Upper lobe of left lung (tissue), 6 donors: ENCODE results near the gene KLHDC8A. TPM values are rescaled to one million over a fixed set of nuclear protein-coding genes. Genes with fewer than 3 reads are reported as not detected.
A peak's percentile ranks its signal among the peaks of the same experiment; 100 is the strongest.

Experiments
- ATAC-seq, 2 donors: fragments of 200-7000 bp; cut with Tn5 transposase; one replicate each; pipeline ENCODE4 v1.9.1; 2022; ENCODE audit warnings: mild to moderate bottlenecking in 2 of 2, moderate library complexity in 2 of 2; ENCODE audit not compliant: low FRiP score in 2 of 2
- DNase-seq, 2 donors: peaks; one replicate each; pipeline ENCODE4 v3.0.0-alpha.2; 2019 to 2020
- H3K27ac ChIP-seq, 4 donors: fragments of 200-600 bp; sonication (generic); one replicate each; pipeline ENCODE4 v1.5.1; 2016 to 2019
- H3K27me3 ChIP-seq, 4 donors: fragments of 200-600 bp; sonication (generic); one replicate each; pipeline ENCODE4 v1.5.1; 2017 to 2019
- H3K36me3 ChIP-seq, 4 donors: fragments of 200-600 bp; sonication (generic); one replicate each; pipeline ENCODE4 v1.5.1; 2016 to 2019
- H3K4me1 ChIP-seq, 4 donors: fragments of 200-600 bp; sonication (generic); one replicate each; pipeline ENCODE4 v1.5.1; 2018 to 2019
- H3K4me3 ChIP-seq, 4 donors: fragments of 200-600 bp; sonication (generic); one replicate each; pipeline ENCODE4 v1.5.1; 2017 to 2019; ENCODE audit warnings: mild to moderate bottlenecking in 2 of 4, moderate library complexity in 1 of 4
- H3K9me3 ChIP-seq, 4 donors: fragments of 200-600 bp; sonication (generic); one replicate each; pipeline ENCODE4 v1.5.1; 2018 to 2019
- CTCF ChIP-seq, 6 experiments: fragments of 450-650 bp in 4 of 6; fragments of 200-600 bp in 2 of 6; sonication (generic) in 2 of 6; IDR thresholded peaks; one replicate each; pipeline ENCODE4 v1.5.1; 2016 to 2019; ENCODE audit warnings: antibody characterized with exemption in 6 of 6
- EP300 ChIP-seq, 4 donors: sonication (generic); formaldehyde crosslinking; IDR thresholded peaks; one replicate each; pipeline ENCODE4 v1.5.1; 2017; ENCODE audit warnings: antibody characterized with exemption in 4 of 4, control low read depth in 2 of 4
- POLR2A ChIP-seq, 4 donors: fragments of 450-650 bp; IDR thresholded peaks; one replicate each; pipeline ENCODE4 v1.5.1; 2016 to 2017; ENCODE audit warnings: antibody characterized with exemption in 4 of 4, mild to moderate bottlenecking in 2 of 4
- POLR2AphosphoS5 ChIP-seq, 2 donors: sonication (generic); formaldehyde crosslinking; IDR thresholded peaks; one replicate each; pipeline ENCODE4 v1.5.1; 2017; ENCODE audit warnings: antibody characterized with exemption in 2 of 2
- WGBS, 2 donors: methylation state at CpG; one replicate each; pipeline ENCODE4 v1.1.5; 2017 to 2018; 5-methylcytosine and 5-hydroxymethylcytosine counted together
- total RNA-seq, 6 donors: library from RNA; depleted of rRNA in 4 of 6; stranded (reverse); fragments of >200 nt in 4 of 6; gene quantifications; one replicate each; pipeline versions ENCODE4 v1.1.0 to v1.2.1, GENCODE V29; 2016 to 2021
- donor health status: DM: no; HTN: no; CAD: no; lungs with moderate emphysema.
- donor health status: DM: no; HTN: yes; CAD: no; lungs with severe emphysema.

Gene KLHDC8A
- total RNA-seq, 6 donors from 2014 or later, result 0.34 to 1.7 (median 0.37) TPM; not detected in 3

DNA sequence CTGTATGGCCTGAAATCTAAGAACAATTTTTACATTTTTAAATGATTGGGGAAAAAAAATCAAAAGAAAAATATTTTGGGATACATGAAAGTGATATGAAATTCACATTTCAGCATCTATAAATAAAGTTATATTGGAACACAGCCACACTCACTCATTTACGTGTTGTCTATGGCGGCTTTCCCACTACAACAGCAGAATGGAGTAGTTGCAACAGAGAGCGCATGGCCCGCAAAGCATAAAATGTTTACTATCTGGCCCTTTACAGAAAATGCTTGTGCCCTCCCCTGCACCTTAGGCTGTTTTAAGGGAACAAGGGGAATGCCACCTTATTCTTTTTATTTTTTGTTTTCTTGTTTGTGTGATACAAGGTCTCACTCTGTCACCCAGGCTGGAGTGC is 3.5 kb downstream of the KLHDC8A start:
- Histone ChIP-seq H3K4me3 (no peak overlapping the region), H3K9me3 (no peaks in the 10 kb centered on the region), H3K27ac (no peak overlapping the region), H3K27me3 (no peaks in the 10 kb centered on the region), H3K4me1 (peaks cover 0 to 15% (median 1%) of the 10 kb centered on the region in 4 donors), H3K36me3 (no peaks in the 10 kb centered on the region)
- 73 to 82% methylated on average over 4 of the region's 4 CpGs for WGBS, 2 donors
- ATAC-seq, result no peak
- DNase-seq, result no peak
- no peak for TF ChIP-seq POLR2AphosphoS5 (IDR thresholded peaks at IDR 0.05)
- TF ChIP-seq POLR2A (IDR thresholded peaks at IDR 0.05), result no peak
- no peak for TF ChIP-seq CTCF (IDR thresholded peaks at IDR 0.05)
- no peak for TF ChIP-seq EP300 (IDR thresholded peaks at IDR 0.05)

DNA sequence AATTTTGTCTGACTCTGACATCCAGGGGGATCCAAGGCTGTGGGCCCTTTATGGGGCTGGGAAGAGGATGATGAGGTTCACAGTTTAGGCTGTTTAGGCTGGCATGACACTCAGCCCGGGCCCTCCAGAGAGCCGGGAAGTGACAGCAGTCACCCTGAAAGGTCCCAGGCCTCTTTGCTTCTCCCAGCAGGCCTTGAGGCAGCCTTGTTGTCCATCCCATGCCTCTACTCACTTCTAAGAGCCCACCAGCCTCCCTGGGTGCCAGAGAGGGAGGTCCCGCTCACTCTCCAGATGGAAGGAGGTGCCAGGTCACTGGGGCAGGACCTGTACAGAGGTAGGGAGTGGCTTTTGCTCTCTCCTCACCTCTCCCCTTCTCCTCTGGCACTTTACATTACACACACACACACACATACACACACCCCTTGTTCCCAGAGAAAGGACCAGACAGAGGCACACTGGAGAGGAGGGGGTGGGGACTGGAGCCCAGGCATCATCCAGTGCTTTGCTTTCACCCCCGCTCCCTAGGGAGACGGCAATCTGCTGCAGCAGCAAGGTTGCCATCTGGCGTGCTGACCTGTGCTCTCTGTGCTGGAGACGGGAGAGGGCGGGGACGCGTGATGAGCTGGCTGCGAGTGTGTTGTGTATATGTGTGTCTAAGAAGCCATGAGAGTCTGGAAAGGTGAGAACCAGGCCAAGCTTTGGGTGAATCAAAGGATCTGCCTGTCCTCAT is 4.6 kb downstream of the KLHDC8A start:
- WGBS, 2 donors, result 94 to 95% methylated on average over 10 to 11 of the region's 11 CpGs
- Histone ChIP-seq H3K4me3 (no peak overlapping the region), H3K9me3 (no peaks in the 10 kb centered on the region), H3K27ac (no peak overlapping the region), H3K27me3 (no peaks in the 10 kb centered on the region), H3K4me1 (peaks cover 0 to 15% (median 1%) of the 10 kb centered on the region in 4 donors), H3K36me3 (no peaks in the 10 kb centered on the region)
- peak in 1 of 2 donors; percentile 29 for DNase-seq
- no peak for TF ChIP-seq CTCF (IDR thresholded peaks at IDR 0.05)
- TF ChIP-seq POLR2A (IDR thresholded peaks at IDR 0.05), result no peak
- TF ChIP-seq EP300 (IDR thresholded peaks at IDR 0.05), result no peak
- no peak for TF ChIP-seq POLR2AphosphoS5 (IDR thresholded peaks at IDR 0.05)
- no peak for ATAC-seq

- DNase-seq (no peak), ATAC-seq (no peak)
- H3K4me1 ChIP-seq, result peaks cover 0 to 15% (median 1%) of the 10 kb centered on the region in 4 donors
- H3K9me3 ChIP-seq, result no peaks in the 10 kb centered on the region
- 81 to 86% methylated on average over 3 to 8 of the region's 8 CpGs for WGBS, 2 donors
- H3K36me3 ChIP-seq, result no peaks in the 10 kb centered on the region
- no peak overlapping the region for H3K27ac ChIP-seq
- H3K27me3 ChIP-seq, result no peaks in the 10 kb centered on the region
- TF ChIP-seq CTCF (IDR thresholded peaks at IDR 0.05) (no peak), POLR2AphosphoS5 (IDR thresholded peaks at IDR 0.05) (no peak), POLR2A (IDR thresholded peaks at IDR 0.05) (no peak), EP300 (IDR thresholded peaks at IDR 0.05) (no peak)
- no peak overlapping the region for H3K4me3 ChIP-seq
These were observed 6.0 kb downstream of the KLHDC8A start for GRCh38 chr1:205350691-205351141.

DNA sequence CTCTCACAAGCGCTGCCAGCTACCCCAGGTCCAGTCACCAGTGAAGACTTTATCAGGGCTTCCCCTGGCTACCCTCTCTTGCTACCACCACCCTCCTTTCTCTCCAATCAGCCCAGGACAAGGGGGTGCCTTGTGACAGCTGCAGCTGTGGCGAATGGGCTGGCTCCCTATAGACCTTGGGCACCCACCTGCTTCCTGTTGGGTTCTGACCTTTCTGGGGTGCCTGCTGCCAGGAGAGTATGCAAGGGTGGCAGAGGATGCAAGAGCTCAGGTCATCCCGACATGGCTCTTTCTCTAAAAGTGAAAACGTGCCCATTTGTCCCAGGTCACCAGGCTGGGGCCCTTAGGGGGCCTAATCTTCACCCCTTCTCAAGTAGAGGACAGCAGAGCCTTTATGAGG is 6.6 kb downstream of the KLHDC8A start:
- DNase-seq (no peak), ATAC-seq (no peak)
- H3K4me1 ChIP-seq, result peaks cover 0 to 13% (median 1%) of the 10 kb centered on the region in 4 donors
- WGBS, 2 donors, result 88% methylated on average over 2 to 4 of the region's 4 CpGs
- no peak overlapping the region for H3K27ac ChIP-seq
- H3K27me3 ChIP-seq, result no peaks in the 10 kb centered on the region
- H3K9me3 ChIP-seq, result no peaks in the 10 kb centered on the region
- no peak overlapping the region for H3K4me3 ChIP-seq
- no peaks in the 10 kb centered on the region for H3K36me3 ChIP-seq
- TF ChIP-seq EP300 (IDR thresholded peaks at IDR 0.05), result no peak
- TF ChIP-seq POLR2AphosphoS5 (IDR thresholded peaks at IDR 0.05), result no peak
- no peak for TF ChIP-seq POLR2A (IDR thresholded peaks at IDR 0.05)
- no peak for TF ChIP-seq CTCF (IDR thresholded peaks at IDR 0.05)
